OCI-LY7 (cell line): ENCODE data around the gene RAD51. TPM values are rescaled to one million over a fixed set of nuclear protein-coding genes. Genes with fewer than 3 reads are reported as not detected.

ENCODE experiments used
- BruUV-seq: library from RNA; stranded (reverse); fragments of 400-500 nt; replicated peaks from 2 replicates; lab custom pipeline; 2021; lab: Mats Ljungman, UMichigan
- CTCF ChIA-PET: fragments of 300-600 bp; sonication (Branson Sonifier 250); formaldehyde crosslinking; loops from one replicate; lab custom pipeline; 2022; ENCODE audit warnings: antibody characterized with exemption; ENCODE audit not compliant: unreplicated experiment; lab: Charles Lee
- POLR2A ChIA-PET: fragments of 300-600 bp; sonication (Branson Sonifier 250); formaldehyde crosslinking; loops from one replicate; lab custom pipeline; 2022; ENCODE audit warnings: antibody characterized with exemption; lab: Charles Lee
- DNase-seq: peaks from one replicate; pipeline ENCODE4 v3.0.0-alpha.2; 2015; ENCODE audit warnings: low spot score
- H2AFZ ChIP-seq: fragments of 200-600 bp; sonication (generic), shearing (Covaris generic); 2 replicates; pipeline ENCODE4 v1.6.1; 2014; ENCODE audit warnings: mild to moderate bottlenecking, antibody characterized with exemption, low read length, moderate library complexity
- H3K27ac ChIP-seq: fragments of 200-600 bp; sonication (generic); 2 replicates; pipeline ENCODE4 v1.5.1; 2014; ENCODE audit warnings: mixed run types, low read depth, mild to moderate bottlenecking, moderate library complexity, low read length, inconsistent platforms; ENCODE audit not compliant: poor library complexity, severe bottlenecking
- H3K36me3 ChIP-seq: fragments of 200-600 bp; sonication (generic); 2 replicates; pipeline ENCODE4 v1.6.1; 2014; ENCODE audit warnings: mild to moderate bottlenecking, antibody characterized with exemption, low read length, moderate library complexity, mixed read lengths; ENCODE audit not compliant: insufficient read depth
- H3K4me1 ChIP-seq: fragments of 200-600 bp; sonication (generic); 2 replicates; pipeline ENCODE4 v1.5.1; 2014; ENCODE audit warnings: mild to moderate bottlenecking, low read length; ENCODE audit not compliant: insufficient read depth, poor library complexity, severe bottlenecking
- H3K4me2 ChIP-seq: fragments of 200-600 bp; sonication (generic); 2 replicates; pipeline ENCODE4 v1.6.1; 2014; ENCODE audit warnings: mild to moderate bottlenecking, low read length
- H3K4me3 ChIP-seq: fragments of 200-600 bp; sonication (generic); 2 replicates; pipeline ENCODE4 v1.5.1; 2014; ENCODE audit warnings: mild to moderate bottlenecking, low read depth, low read length; ENCODE audit not compliant: poor library complexity, severe bottlenecking
- H3K79me2 ChIP-seq: fragments of 200-600 bp; sonication (generic); 2 replicates; pipeline ENCODE4 v1.6.1; 2016; ENCODE audit warnings: low read depth, mild to moderate bottlenecking, low read length, moderate library complexity, mixed read lengths; ENCODE audit not compliant: insufficient read depth
- H3K9me2 ChIP-seq: fragments of 200-600 bp; sonication (generic); 2 replicates; pipeline ENCODE4 v1.6.1; 2016; ENCODE audit warnings: mild to moderate bottlenecking, low read length, mixed read lengths; ENCODE audit not compliant: insufficient read depth
- H3K9me3 ChIP-seq: fragments of 200-600 bp; sonication (generic); 2 replicates; pipeline ENCODE4 v1.6.1; 2014; ENCODE audit warnings: mild to moderate bottlenecking, mixed run types, low read length, mixed read lengths
- H4K20me1 ChIP-seq: fragments of 200-600 bp; sonication (generic); 2 replicates; pipeline ENCODE4 v1.6.1; 2014; ENCODE audit warnings: mild to moderate bottlenecking, antibody characterized with exemption, low read length, moderate library complexity, mixed read lengths; ENCODE audit not compliant: insufficient read depth
- CTCF ChIP-seq: fragments of 200-600 bp; sonication (generic); conservative IDR thresholded peaks from 2 replicates; pipeline ENCODE4 v1.5.1; 2014; ENCODE audit warnings: mild to moderate bottlenecking, antibody characterized with exemption, low read length, moderate library complexity, mixed read lengths
- EZH2phosphoT487 ChIP-seq: fragments of 200-600 bp; sonication (generic); IDR thresholded peaks from 2 replicates; pipeline ENCODE4 v1.6.1; 2018; ENCODE audit warnings: low read depth, borderline replicate concordance, mild to moderate bottlenecking, mixed run types, antibody characterized with exemption, low read length, moderate library complexity, mixed read lengths
- intact Hi-C: fragments of 100-400 bp; cut with micrococcal nuclease; formaldehyde crosslinking; loops from one replicate; pipeline ENCODE4 v1.10.0; 2022; ENCODE audit not compliant: unreplicated experiment
- total RNA-seq, 2 experiments: library from RNA; depleted of rRNA in 1 of 2; stranded (reverse); fragments of >200 nt in 1 of 2; shearing (Covaris generic) in 1 of 2; gene quantifications; 2 replicates each; pipeline ENCODE4 v1.2.3, GENCODE V29; 2014 to 2022

RAD51 gene
- total RNA-seq, 2 experiments from 2014 or later, result 45.8 to 86.8 TPM

- ChIA-PET POLR2A (interaction anchor here (0.7 to 2.8 kb wide), 3 partner anchors 10 to 98 kb away, joined by 3 to 14 read pairs (median 4); partner anchors contain the start of gene RAD51), CTCF (no interaction called here)
- Histone ChIP-seq H4K20me1 (no peaks in the 10 kb centered on the region), H3K9me3 (no peaks in the 10 kb centered on the region), H3K4me1 (peaks cover 16% of the 10 kb centered on the region), H3K27ac (no peak overlapping the region), H3K4me3 (no peak overlapping the region), H3K36me3 (no peaks in the 10 kb centered on the region), H3K9me2 (no peaks in the 10 kb centered on the region), H2AFZ (no peak overlapping the region), H3K4me2 (no peak overlapping the region), H3K79me2 (no peaks in the 10 kb centered on the region)
- DNase-seq, result no peak
- intact Hi-C loops, result no loop called here
- TF ChIP-seq CTCF (no peak), EZH2phosphoT487 (no peak)
- BruUV-seq, result no TSS peak
Measured at GRCh38 chr15:40684381-40684780, 10.6 kb upstream of the RAD51 start.

- CTCF ChIA-PET, result no interaction called here
- BruUV-seq, result no TSS peak
- intact Hi-C loops, result no loop called here
Measured at GRCh38 chr15:40685376-40685775, 9.6 kb upstream of the RAD51 start.

More at GRCh38 chr15:40685376-40685775, 9.6 kb upstream of the RAD51 start:
- H2AFZ ChIP-seq, result no peak overlapping the region
- no peaks in the 10 kb centered on the region for H4K20me1 ChIP-seq
- no peak overlapping the region for H3K4me2 ChIP-seq
- no peak overlapping the region for H3K4me3 ChIP-seq
- H3K36me3 ChIP-seq, result no peaks in the 10 kb centered on the region
- no peak overlapping the region for H3K27ac ChIP-seq
- H3K4me1 ChIP-seq, result peaks cover 8% of the 10 kb centered on the region
- no peaks in the 10 kb centered on the region for H3K79me2 ChIP-seq
- no peak for DNase-seq
- no peaks in the 10 kb centered on the region for H3K9me2 ChIP-seq
- TF ChIP-seq CTCF, result no peak
- TF ChIP-seq EZH2phosphoT487, result no peak
- POLR2A ChIA-PET, result interaction anchor here (2.8 kb wide), 1 partner anchor 9 kb away, joined by 14 read pairs; the partner anchor contains the start of gene RAD51
- no peaks in the 10 kb centered on the region for H3K9me3 ChIP-seq
